Measurements from ENCODE around the gene ZNF501.

The ZNF501 gene

GRCh38 chr3:44782891-44783290, 53.5 kb downstream of the ZNF501 start:
- peaks cover 46% of the 10 kb centered on the region for H3K36me3 ChIP-seq (replicated peaks; ENCODE audit: low read depth, low read length)
- no peak for TF ChIP-seq CTCF (IDR thresholded peaks at IDR 0.05; ENCODE audit: low read depth, low read length)
- TF ChIP-seq EZH2phosphoT487 (IDR thresholded peaks at IDR 0.05; ENCODE audit: low read depth), result no peak
- no peak overlapping the region for H3K9ac ChIP-seq (ENCODE audit: low read length)

More at GRCh38 chr3:44782891-44783290, 53.5 kb downstream of the ZNF501 start:
- Histone ChIP-seq H2AFZ (ENCODE audit: low read depth, low read length) (no peak overlapping the region), H3K4me2 (ENCODE audit: low read length) (no peak overlapping the region), H3K27ac (ENCODE audit: low read length) (no peak overlapping the region), H3K4me3 (ENCODE audit: low read length) (no peak overlapping the region), H4K20me1 (ENCODE audit: insufficient read depth, low read length) (no peaks in the 10 kb centered on the region), H3K27me3 (ENCODE audit: low read depth, low read length) (no peaks in the 10 kb centered on the region), H3K79me2 (ENCODE audit: low read length) (no peaks in the 10 kb centered on the region), H3K9me3 (ENCODE audit: insufficient read depth, low read length) (no peaks in the 10 kb centered on the region), H3K4me1 (ENCODE audit: low read length) (no peaks in the 10 kb centered on the region)

All from OCI-LY3 (cell line).